Measurements from ENCODE around the gene SH3PXD2A. TPM values are rescaled to one million over a fixed set of nuclear protein-coding genes. Genes with fewer than 3 reads are reported as not detected.

The SH3PXD2A gene
- total RNA-seq, 4 donors from 2014 or later, result 9.4 to 20.6 (median 11.2) TPM

DNA sequence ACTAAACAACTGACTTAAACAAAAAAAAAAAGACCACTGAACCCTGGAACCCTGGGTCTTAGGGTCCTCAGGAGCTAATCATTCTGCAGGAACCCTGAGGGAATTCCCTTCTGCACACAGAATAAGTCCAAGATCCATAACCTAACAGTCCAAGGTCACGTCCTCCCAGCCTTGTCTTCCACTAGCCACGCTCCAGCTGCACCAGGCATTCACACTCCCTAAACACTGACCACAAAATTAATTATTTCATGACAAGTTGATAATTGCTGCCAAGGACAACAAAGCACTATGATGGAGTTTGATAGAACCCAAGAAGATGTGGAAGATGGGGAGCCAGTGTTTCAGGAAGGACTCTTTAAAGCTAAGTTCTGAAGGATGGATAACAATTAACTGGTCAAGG, 130.6 kb downstream of the SH3PXD2A start:
- H3K4me1 ChIP-seq, result no peaks in the 10 kb centered on the region
- no peak overlapping the region for H3K27ac ChIP-seq
- H3K27me3 ChIP-seq, result no peaks in the 10 kb centered on the region
- no peaks in the 10 kb centered on the region for H3K36me3 ChIP-seq
- TF ChIP-seq POLR2A (IDR thresholded peaks at IDR 0.05), result no peak
- TF ChIP-seq, protein P1, sequence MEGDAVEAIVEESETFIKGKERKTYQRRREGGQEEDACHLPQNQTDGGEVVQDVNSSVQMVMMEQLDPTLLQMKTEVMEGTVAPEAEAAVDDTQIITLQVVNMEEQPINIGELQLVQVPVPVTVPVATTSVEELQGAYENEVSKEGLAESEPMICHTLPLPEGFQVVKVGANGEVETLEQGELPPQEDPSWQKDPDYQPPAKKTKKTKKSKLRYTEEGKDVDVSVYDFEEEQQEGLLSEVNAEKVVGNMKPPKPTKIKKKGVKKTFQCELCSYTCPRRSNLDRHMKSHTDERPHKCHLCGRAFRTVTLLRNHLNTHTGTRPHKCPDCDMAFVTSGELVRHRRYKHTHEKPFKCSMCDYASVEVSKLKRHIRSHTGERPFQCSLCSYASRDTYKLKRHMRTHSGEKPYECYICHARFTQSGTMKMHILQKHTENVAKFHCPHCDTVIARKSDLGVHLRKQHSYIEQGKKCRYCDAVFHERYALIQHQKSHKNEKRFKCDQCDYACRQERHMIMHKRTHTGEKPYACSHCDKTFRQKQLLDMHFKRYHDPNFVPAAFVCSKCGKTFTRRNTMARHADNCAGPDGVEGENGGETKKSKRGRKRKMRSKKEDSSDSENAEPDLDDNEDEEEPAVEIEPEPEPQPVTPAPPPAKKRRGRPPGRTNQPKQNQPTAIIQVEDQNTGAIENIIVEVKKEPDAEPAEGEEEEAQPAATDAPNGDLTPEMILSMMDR (IDR thresholded peaks at IDR 0.05), result no peak
- intact Hi-C loops (cut with DNase I), result no loop called here
- H3K4me3 ChIP-seq (replicated peaks in 1 of 3), result no peak overlapping the region
- no peaks in the 10 kb centered on the region for H3K9me3 ChIP-seq
- no peak for DNase-seq
- 86 to 94% methylated on average over 2 of the region's 2 CpGs for WGBS, 2 donors

DNA sequence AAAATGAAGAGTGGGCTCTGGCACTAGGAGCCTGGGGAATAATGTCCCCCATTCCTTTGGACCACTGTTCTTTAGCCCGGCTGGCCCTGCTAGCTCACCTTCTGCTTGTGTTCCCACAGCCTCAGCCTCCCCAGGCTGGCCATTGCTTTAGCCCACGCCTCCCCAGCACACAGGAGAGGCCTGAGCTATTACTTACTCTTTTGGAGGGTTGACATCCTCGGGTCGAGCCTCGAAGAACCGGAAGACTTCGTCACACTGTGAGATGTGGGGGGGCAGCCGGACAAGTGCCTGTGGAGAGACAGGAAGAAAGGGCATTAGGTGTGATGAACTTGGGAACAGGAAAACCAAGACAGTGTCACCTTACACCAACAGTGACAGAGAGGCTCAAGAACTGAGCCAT, 131.3 kb downstream of the SH3PXD2A start:
- 93 to 94% methylated on average over 8 of the region's 8 CpGs for WGBS, 2 donors
- no peaks in the 10 kb centered on the region for H3K27me3 ChIP-seq
- no peaks in the 10 kb centered on the region for H3K36me3 ChIP-seq
- no peak overlapping the region for H3K27ac ChIP-seq
- no peaks in the 10 kb centered on the region for H3K4me1 ChIP-seq
- no peaks in the 10 kb centered on the region for H3K9me3 ChIP-seq
- TF ChIP-seq, protein P1 (IDR thresholded peaks at IDR 0.05), result no peak
- no peak for TF ChIP-seq POLR2A (IDR thresholded peaks at IDR 0.05)
- intact Hi-C loops (cut with DNase I), result no loop called here
- DNase-seq, result no peak
- H3K4me3 ChIP-seq (replicated peaks in 1 of 3), result no peak overlapping the region

DNA sequence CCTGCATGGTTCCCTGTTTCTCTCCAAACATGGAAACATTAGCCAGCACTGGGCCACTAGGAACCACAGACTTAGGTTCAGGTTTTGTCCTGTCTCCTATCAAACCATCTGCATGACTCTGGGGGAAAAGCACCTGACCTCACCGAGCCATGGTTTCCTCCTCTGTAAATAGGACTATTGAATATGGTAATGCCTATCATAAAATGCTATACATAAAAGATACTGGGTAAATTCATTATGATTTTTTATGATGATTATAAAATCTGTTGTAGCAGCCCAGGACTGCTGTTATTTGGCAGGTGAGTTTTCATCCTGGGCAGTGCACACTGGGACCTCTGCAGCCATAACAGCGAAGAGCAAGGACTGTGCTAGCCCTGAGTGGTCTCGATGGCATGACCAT, 131.8 kb downstream of the SH3PXD2A start:
- Histone ChIP-seq H3K36me3 (no peaks in the 10 kb centered on the region), H3K27ac (no peak overlapping the region), H3K4me3 (replicated peaks in 1 of 3) (no peak overlapping the region), H3K9me3 (no peaks in the 10 kb centered on the region), H3K27me3 (no peaks in the 10 kb centered on the region), H3K4me1 (no peaks in the 10 kb centered on the region)
- 64 to 86% methylated on average over 3 of the region's 3 CpGs for WGBS, 2 donors
- intact Hi-C loops (cut with DNase I), result no loop called here
- TF ChIP-seq, protein P1 (IDR thresholded peaks at IDR 0.05), result no peak
- DNase-seq, result no peak

DNA sequence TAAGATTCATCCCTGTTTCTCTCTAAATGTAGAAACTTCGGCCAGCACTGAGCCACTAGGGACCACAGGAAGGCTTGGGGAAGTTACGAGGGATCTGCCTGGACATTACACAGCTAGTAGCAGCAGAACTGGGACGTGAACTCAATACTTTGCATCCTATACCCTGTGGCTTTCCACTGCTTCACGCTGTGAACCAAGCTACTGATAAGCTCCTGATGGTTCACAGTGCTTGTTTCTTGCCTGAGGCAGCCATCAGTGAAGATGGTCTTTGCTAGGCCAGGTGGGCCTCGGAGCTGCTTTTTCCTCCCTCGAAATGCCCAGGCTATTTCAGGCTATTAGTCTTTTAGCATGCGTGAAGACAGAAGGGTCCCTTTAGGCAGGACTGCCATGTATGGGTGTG, 132.7 kb downstream of the SH3PXD2A start:
- Histone ChIP-seq H3K27me3 (no peaks in the 10 kb centered on the region), H3K9me3 (no peaks in the 10 kb centered on the region), H3K27ac (no peak overlapping the region), H3K4me1 (no peaks in the 10 kb centered on the region), H3K4me3 (replicated peaks in 1 of 3) (no peak overlapping the region), H3K36me3 (no peaks in the 10 kb centered on the region)
- DNase-seq, result no peak
- 86 to 88% methylated on average over 7 of the region's 7 CpGs for WGBS, 2 donors
- TF ChIP-seq POLR2A (IDR thresholded peaks at IDR 0.05), result no peak
- TF ChIP-seq, protein P1 (IDR thresholded peaks at IDR 0.05), result no peak
- intact Hi-C loops (cut with DNase I), result no loop called here

DNA sequence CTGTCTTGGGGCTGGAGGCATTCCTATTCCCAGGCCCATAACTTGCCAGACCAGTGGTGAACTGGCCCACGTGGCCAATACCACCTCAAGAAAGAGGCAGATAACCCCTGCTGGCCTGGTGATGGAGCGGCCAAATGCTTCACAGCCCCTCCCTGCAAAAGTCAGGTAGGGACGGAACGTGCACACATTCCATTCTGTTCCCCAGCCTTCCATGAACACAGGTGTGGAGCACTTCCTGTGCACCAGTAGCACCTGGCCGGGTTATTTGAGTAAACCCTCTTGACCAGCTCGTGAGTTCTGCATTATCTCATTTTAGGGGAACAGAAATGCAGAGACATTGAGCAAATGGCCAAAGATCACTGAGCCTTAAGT, 134.4 kb downstream of the SH3PXD2A start:
- DNase-seq, result no peak
- Histone ChIP-seq H3K9me3 (no peaks in the 10 kb centered on the region), H3K4me1 (no peaks in the 10 kb centered on the region), H3K36me3 (no peaks in the 10 kb centered on the region), H3K4me3 (replicated peaks in 1 of 3) (no peak overlapping the region), H3K27ac (no peak overlapping the region), H3K27me3 (no peaks in the 10 kb centered on the region)
- TF ChIP-seq, protein P1 (IDR thresholded peaks at IDR 0.05), result no peak
- no peak for TF ChIP-seq POLR2A (IDR thresholded peaks at IDR 0.05)
- intact Hi-C loops (cut with DNase I), result no loop called here
- 83 to 92% methylated on average over 5 to 6 of the region's 6 CpGs for WGBS, 2 donors
